ENCODE measurements around the gene MAPRE3. TPM values are rescaled to one million over a fixed set of nuclear protein-coding genes. Genes with fewer than 3 reads are reported as not detected.

Gene MAPRE3
- total RNA-seq, 1 donor from 2014 or later: 14.4 TPM

DNA sequence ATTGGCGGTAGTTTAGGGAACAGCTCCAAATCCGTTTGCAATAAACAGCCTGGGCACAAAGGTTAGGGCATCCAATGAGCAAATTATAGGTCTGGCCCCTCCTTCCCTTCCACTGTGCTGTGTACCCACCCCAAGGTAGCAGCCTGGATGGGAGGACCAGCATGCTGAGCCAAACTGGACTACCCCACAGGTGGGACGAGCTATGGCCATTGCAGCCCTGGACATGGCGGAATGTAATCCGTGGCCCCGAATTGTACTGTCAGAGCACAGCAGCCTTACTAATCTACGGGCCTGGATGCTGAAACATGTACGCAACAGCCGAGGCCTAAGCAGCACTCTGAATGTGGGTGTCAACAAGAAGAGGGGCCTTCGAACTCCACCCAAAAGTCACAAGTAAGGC, 87.8 kb downstream of the MAPRE3 start:
- no peak for DNase-seq (ENCODE audit: extremely low spot score, unreplicated experiment)
- H3K4me3 Mint-ChIP-seq: no peak overlapping the region
- TF ChIP-seq, protein P1, sequence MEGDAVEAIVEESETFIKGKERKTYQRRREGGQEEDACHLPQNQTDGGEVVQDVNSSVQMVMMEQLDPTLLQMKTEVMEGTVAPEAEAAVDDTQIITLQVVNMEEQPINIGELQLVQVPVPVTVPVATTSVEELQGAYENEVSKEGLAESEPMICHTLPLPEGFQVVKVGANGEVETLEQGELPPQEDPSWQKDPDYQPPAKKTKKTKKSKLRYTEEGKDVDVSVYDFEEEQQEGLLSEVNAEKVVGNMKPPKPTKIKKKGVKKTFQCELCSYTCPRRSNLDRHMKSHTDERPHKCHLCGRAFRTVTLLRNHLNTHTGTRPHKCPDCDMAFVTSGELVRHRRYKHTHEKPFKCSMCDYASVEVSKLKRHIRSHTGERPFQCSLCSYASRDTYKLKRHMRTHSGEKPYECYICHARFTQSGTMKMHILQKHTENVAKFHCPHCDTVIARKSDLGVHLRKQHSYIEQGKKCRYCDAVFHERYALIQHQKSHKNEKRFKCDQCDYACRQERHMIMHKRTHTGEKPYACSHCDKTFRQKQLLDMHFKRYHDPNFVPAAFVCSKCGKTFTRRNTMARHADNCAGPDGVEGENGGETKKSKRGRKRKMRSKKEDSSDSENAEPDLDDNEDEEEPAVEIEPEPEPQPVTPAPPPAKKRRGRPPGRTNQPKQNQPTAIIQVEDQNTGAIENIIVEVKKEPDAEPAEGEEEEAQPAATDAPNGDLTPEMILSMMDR (conservative IDR thresholded peaks at IDR 0.05): no peak
- no peaks in the 10 kb centered on the region for H3K4me1 Mint-ChIP-seq (ENCODE audit: unreplicated experiment)
- peaks cover 10% of the 10 kb centered on the region for H3K36me3 Mint-ChIP-seq
- H3K27me3 Mint-ChIP-seq: no peaks in the 10 kb centered on the region
- no peaks in the 10 kb centered on the region for H3K9me3 Mint-ChIP-seq
- H3K27ac Mint-ChIP-seq: no peak overlapping the region

DNA sequence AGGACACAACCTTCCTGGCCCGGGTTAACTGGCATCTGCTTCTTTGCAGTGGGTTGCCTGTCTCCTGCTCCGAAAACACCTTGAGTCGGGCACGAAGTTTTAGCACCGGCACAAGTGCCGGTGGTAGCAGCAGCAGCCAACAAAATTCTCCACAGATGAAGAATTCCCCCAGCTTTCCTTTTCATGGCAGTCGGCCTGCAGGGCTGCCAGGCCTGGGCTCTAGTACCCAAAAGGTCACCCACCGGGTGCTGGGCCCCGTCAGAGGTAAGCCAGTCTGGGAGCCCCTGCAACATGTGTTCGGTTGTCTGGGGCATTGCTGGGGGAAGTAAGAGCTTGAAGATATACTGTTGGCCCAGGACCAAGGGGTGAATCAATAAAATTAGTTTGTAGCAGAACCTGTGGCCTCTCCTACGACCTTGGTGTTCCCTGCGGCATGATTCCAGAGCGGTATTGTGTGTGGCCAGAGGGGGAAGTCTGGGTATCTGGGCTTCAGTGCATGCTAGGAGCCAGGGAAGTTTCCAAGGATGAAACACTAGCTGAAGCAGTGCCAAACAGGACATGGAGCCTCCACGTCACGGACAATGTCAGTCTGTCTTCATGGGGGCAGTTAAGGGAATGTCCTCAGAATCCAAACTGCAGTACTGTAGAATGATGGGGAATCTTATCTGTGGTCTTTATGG, 88.8 kb downstream of the MAPRE3 start:
- Mint-ChIP-seq H3K4me3 (no peak overlapping the region), H3K4me1 (ENCODE audit: unreplicated experiment) (peaks cover 5% of the 10 kb centered on the region), H3K9me3 (no peaks in the 10 kb centered on the region), H3K36me3 (peaks cover 5% of the 10 kb centered on the region), H3K27ac (no peak overlapping the region), H3K27me3 (no peaks in the 10 kb centered on the region)
- TF ChIP-seq, protein P1 (conservative IDR thresholded peaks at IDR 0.05): no peak
- DNase-seq (ENCODE audit: extremely low spot score, unreplicated experiment): no peak

DNA sequence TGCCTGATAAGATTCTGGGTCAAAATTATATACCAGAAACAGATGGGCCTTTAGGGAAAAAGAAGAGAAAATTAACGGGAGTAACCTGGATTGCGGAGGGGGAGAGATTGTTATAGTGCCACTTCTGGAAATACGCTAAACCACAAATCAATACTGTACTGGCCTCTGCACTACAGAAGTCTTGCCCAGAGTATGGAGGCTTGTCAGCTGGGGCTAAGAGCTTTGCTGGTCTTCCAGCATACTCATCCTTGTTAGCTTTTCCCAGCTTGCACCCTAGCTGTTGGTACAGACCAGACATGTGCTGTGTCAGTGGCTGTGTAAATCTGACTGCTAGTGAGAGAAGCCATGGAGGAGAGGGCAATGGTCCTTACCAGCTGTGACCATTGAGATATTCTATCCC, 89.9 kb downstream of the MAPRE3 start:
- TF ChIP-seq, protein P1 (conservative IDR thresholded peaks at IDR 0.05): no peak
- Mint-ChIP-seq H3K4me1 (ENCODE audit: unreplicated experiment) (peaks cover 5% of the 10 kb centered on the region), H3K36me3 (peaks cover 4% of the 10 kb centered on the region), H3K4me3 (no peak overlapping the region), H3K27ac (no peak overlapping the region), H3K9me3 (no peaks in the 10 kb centered on the region), H3K27me3 (no peaks in the 10 kb centered on the region)
- DNase-seq (ENCODE audit: extremely low spot score, unreplicated experiment): no peak

DNA sequence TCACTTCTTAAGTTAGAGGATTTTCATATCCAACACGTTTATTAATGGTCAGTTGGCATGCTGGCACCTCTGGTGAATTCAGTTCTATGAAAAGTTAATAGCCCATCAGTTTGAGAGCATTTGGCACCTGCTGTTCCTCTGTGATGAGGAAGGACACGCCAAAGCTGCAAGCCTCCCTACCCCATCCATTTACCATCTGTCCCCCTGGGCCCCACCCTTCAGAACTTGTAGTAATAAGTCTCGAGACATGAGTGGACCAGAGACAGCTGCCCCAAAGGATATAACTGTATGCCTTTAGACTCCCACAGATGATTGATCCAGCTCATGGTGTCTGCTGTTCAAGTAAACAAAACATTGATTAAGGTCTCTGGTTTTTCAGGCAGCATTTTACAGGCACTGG, 94.7 kb downstream of the MAPRE3 start:
- no peak overlapping the region for H3K4me3 Mint-ChIP-seq
- TF ChIP-seq, protein P1 (conservative IDR thresholded peaks at IDR 0.05): no peak
- H3K27me3 Mint-ChIP-seq: no peaks in the 10 kb centered on the region
- peaks cover 24% of the 10 kb centered on the region for H3K36me3 Mint-ChIP-seq
- H3K4me1 Mint-ChIP-seq (ENCODE audit: unreplicated experiment): peaks cover 22% of the 10 kb centered on the region
- H3K9me3 Mint-ChIP-seq: no peaks in the 10 kb centered on the region
- no peak for DNase-seq (ENCODE audit: extremely low spot score, unreplicated experiment)
- no peak overlapping the region for H3K27ac Mint-ChIP-seq

GRCh38 chr2:27067385-27067784, 96.9 kb downstream of the MAPRE3 start:
- peaks cover 22% of the 10 kb centered on the region for H3K4me1 Mint-ChIP-seq (ENCODE audit: unreplicated experiment)
- DNase-seq (ENCODE audit: extremely low spot score, unreplicated experiment): no peak

More at GRCh38 chr2:27067385-27067784, 96.9 kb downstream of the MAPRE3 start:
- H3K9me3 Mint-ChIP-seq: no peaks in the 10 kb centered on the region
- no peaks in the 10 kb centered on the region for H3K27me3 Mint-ChIP-seq
- H3K36me3 Mint-ChIP-seq: peaks cover 28% of the 10 kb centered on the region
- TF ChIP-seq, protein P1 (conservative IDR thresholded peaks at IDR 0.05): no peak
- no peak overlapping the region for H3K4me3 Mint-ChIP-seq
- H3K27ac Mint-ChIP-seq: no peak overlapping the region

Data from type B pancreatic cell (in vitro differentiated cells).